Stimulated activated CD4-positive, alpha-beta T cell treated with anti-CD3 and anti-CD28 coated beads, Interleukin-2, amount 100 ng/mL, for 4 hours (primary cell): ENCODE measurements around the gene MAP3K5.

Experiments used
- DNase-seq: peaks from one replicate; pipeline ENCODE4 v3.0.0-alpha.2; 2020; ENCODE audit warnings: low read depth

MAP3K5 gene

DNA sequence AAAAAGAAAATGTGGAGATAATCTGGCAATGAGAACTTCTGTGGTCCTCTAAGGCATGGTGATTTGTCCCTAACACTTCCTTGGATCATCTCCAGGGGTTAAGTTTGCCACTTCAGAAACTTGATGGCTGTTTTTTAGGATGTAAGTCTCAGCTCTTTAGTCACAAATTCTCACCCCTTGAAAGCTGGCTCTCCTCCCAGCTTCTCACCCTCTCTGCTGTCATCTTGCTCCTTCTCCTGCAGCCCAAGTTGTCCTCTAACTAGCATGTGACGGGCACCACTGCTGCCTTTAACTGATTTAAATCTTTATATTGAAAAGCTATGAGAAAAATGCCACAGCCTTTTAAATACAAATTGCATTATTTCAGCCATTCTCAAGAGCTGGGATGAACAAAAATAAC lies 107.8 kb downstream of the MAP3K5 start:
- DNase-seq, result no peak

DNA sequence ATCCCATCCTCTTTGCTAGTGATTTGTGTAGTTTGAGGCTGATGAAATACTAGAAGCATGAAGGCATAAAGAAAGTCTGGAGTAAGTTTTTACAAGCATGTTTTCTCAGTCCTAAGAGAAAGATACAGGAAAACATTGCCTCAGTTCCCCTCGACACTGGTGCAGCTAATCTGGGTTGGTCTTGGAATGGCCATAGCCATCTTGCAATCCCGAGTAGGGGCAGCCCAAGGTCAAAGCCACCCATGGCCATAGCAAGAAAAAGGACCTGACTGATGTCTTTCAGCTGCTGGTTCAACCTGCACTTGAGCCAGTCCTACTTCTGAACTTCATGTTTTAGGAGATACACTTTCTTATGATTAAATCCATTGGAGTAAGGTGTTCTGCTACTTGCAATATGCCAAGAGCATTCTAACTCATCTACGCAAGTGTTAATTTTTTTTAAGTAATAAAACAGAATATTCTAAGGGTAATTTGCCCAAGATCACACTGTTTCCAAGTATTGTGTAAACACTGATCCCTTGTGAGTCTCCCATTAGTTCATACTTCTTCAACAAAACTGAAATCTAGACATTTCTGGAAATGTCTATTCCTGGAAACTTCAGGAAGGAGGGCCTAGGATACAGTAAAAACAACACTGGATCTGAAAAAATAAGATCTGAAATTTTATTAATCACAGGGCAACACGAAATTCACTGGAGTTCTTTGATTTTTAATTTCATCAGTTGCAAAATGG lies 108.9 kb downstream of the MAP3K5 start:
- DNase-seq, result no peak

DNA sequence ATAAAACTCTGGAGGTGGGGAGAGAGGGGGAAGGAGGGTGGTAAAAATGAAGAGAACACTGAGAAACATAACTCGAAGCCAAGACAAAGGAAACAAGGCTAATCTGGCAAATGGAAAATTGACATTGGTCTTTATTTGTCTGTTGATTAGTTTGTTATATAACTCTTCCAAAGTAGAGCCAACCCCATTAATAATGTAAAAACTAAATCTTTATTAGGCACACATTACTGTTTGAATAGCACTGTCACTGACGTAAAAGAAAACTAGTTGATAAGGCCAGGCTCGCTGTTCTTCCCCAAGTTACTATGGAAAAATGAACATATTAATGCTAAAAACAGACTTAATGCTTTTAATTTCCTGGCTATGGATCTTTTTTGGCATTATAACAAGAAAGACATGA lies 110.0 kb downstream of the MAP3K5 start:
- DNase-seq, result no peak

DNA sequence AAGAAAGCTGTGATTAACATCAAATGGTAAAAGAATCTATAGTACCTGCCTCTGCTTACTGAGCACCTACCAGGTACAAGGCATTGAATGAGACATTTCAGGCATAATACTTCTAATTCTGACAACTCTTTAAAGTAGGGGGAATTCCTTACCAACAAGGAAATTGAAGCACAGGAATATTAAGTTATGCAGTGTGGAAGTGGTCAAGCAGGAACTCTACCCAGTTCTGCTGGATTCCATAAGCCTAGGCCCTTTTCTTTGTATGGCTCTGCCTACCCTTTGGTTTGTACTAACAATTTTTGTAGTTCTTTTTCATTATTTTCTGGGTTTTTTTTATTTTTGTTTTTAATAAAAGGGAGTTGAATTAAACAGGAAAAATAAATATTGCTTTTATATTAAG lies 114.5 kb downstream of the MAP3K5 start:
- no peak for DNase-seq

DNA sequence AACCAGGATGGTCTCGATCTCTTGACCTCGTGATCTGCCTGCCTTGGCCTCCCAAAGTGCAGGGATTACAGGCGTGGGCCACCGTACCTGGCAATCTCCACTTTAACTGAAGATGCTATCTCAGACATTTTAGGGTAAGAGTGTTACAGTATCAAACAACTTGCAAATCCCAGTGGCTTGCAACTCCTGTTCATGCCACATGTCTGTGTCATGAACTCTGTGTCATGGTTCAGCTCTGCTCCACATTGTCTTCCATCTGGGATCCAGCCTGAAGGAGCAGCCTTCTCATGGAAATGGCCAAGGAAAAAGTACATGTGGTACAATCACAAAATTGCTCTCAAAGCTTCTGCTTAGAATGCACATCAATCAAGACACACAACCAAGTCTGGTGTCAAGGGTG lies 114.9 kb downstream of the MAP3K5 start:
- DNase-seq, result no peak

DNA sequence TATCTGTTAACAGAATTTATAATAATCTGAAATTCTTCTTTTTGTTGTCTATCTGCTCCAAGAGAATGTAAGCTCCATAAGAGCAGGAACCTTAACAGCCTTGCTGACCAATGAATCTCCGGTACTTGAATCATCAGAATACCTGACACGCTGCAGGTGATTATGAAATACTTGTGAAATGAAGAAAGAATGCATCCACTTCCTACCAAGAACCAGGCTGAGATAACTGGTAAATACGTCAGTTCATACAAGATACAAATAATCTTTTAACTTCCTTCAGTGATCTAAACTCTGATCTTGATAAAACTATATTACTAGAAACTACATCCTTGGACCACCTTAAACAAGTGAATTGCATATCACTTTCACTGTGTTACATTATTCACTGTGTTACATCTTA lies 116.2 kb downstream of the MAP3K5 start:
- no peak for DNase-seq

DNA sequence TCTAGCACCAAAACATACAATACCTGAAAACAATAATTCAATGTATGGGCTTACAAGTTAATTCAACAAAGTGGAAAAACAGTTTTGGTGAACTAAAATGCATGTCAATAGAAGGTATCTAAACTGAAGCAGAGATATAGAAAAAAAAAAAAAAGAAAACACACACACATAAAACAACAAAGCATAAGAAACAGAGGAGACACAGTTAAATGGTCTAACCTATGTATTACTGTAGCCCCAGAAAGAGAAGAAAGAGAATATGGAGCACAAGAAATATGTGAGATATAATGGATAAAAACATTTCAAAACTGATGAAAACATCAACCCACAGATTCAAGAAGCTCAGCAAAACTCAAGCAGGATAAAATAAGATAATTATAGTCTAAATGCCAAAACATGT lies 118.7 kb downstream of the MAP3K5 start:
- DNase-seq, result no peak

DNA sequence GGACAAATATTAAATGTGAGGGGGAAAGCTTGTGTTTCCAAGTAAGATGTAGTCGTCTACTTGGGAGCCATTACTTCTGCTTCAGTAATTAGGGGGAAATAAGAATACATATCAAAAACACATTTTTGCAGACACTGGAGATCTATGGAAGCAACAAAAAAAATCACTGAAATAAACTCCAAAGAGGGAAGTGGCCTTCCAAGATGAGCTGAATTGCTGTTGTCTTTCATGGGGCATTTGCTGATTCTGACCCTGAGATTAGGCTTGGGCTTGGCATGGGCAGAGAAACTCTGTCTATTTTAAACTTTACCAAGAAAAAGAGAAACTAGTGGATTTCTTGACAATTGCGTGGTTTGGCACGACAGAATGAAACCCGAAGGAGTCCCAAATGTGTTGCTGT lies 120.1 kb downstream of the MAP3K5 start:
- DNase-seq, result no peak

DNA sequence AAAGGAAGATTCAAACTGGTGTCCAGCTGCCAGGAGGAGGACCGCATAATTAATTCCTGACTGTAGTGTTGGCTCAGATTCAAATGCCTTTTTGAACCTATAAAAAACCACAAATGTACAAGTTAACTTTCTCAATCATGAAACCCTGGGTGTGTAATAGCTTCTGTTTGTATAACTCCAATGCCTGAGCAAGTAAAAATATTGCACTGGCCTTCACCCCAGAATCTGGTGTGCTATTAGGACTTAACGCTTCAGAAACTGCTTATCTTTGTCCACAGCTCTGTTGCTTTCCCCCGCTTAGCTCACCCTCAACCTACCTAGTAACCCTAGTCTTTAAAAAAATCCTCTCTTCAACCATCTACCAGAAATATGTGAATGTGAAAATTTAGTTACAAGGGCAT lies 123.0 kb downstream of the MAP3K5 start:
- no peak for DNase-seq

DNA sequence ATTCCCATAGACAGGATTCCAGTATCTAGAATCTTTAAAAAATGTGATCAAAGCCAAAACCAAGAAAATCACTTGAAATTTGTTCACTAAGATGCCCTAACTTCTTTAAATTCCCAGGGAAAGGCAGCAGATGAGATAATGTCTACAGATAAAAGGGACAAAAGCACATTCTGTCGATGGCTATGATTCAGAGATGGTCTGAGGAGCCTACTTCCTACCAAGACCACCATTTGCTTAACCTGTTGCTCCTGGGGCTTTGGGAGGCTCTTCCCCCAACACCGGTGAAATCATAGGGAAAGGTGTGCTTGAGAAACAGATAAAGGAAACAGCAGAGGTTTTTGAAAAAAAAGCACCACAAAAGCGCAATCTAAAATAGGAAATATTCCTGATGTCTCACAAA lies 123.7 kb downstream of the MAP3K5 start:
- DNase-seq, result no peak

DNA sequence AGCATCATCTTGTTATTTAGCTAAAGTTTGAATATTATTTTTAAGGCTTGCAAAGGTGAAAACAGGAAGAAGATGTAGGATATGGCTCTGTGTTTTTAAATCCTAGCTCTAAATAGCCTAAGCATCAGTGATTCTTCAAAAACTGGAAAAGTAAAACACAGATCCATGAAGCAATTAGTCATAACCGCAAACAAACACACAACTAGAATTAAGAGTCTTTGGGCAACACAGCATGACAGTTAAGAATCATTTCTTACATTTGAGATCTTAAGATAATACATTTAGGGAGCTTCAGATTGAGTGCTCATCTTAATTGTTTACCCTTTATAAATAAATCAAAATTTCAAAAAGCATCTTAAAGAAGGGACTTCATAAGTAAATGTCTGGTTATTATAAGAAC lies 126.2 kb downstream of the MAP3K5 start:
- DNase-seq, result no peak

DNA sequence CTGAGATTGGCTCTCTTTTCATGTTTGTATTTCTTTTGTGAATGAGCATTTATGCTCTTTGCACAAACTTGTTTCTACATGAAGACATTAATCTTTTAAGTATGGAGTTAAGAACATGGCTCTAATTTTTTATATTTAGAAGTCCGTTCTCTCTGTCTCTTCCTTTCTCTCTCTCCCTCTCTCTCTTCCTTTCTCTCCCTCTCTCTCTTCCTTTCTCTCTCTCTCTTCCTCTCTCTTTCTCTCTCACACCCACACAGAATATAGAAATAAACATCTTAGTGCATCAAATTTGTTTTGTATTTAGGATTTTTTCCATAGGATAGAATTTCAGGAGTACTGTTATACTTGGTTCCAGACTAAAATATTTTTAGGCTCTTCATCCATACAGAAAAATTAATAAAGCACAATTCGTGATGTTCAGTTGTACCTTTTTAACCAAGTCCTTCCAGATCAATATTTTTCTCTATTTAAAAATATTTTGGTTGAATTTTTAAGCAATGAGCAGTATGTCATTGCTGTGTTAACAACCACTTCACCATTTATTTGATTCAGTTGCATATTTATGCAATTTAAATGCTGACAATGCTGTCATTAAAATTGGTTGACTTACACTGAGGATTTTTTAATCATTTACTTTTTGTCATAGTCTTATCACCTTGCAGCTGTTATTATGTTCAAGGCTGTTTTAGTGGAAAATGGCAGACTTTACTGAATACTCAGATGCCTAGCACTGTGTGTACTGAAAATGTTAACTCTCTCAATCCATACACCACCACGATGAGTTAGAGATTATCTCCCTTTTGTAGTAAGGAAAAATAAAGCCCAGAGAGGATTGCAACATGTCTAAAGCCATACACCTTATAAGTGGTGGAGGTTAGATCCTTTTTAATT lies 129.7 kb downstream of the MAP3K5 start:
- DNase-seq, result no peak

DNA sequence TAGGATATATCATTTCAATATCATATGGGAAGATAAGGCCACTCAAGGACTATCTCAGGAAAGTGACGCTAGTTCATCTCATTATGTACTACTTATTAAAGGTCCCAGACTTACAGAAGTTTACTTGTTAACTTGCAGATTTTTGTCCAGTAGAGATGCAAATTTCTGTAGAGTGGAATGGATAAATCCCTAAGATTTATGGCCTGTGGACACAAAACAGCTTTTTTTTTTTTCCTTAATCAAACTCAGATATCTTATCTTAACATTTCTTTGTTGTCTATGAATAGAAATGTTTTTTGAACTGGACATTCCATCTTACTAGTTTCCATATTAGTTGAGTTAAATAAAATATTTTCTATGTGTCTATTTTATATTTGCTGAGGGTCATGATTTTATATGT lies 131.6 kb downstream of the MAP3K5 start:
- DNase-seq, result no peak

DNA sequence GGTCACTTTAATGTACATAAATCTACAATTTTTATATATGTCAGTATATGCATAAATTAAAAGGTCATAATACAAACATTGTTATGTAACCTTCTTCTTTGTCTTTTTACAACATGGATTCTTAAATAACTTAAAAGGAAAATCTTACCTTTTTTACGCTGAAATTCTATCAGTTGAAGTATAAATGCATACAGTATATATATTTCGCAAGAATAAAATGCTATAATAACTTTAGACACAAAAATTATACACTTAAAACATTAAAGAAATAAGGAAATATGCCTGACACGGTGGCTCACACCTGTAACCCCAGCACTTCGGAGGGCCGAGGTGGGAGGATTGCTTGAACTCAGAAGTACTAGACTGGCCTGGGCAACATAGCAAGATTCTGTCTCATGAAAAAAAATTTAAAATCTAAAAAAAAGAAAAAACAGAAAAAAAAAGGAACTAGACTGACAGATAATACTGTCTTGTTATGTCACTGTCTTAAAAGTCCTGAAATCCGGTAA lies 132.2 kb downstream of the MAP3K5 start:
- no peak for DNase-seq

DNA sequence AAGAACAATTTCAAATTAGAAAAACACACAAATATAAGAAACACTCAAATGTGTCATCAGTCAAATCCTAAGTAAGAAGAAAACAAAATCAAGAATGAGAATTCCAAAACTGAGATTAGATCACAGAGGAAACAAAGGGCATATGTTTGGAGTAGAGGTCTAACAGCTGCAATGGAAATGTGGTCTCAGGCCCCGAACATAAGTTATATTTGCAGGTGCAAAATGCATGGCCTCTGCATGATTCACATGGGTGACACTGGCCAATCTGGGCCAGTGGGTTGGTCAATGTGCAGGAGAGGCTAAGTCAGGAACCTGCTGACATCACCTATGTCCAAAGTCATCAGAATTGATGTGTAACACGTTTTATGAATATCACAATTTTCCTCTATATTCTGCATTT lies 133.6 kb downstream of the MAP3K5 start:
- no peak for DNase-seq

DNA sequence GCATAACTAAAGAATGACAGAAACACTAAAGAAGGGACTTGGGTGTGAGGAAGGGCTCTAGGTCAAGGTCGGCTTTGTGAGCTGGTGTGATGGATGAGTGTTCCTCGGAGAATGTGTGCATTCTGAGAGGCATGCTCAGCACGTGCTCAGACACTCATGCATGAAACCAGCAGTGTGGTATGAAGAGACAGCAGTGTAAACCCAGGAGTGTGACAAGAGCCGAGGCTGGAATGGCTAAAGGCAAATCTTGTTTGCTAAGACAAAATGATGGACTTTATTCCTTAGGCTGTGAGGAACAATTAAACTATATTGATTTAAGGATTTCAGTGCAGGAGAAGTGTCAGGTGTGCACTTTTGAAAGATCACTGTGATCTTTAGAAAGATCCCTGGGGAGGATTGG lies 134.6 kb downstream of the MAP3K5 start:
- DNase-seq, result no peak

DNA sequence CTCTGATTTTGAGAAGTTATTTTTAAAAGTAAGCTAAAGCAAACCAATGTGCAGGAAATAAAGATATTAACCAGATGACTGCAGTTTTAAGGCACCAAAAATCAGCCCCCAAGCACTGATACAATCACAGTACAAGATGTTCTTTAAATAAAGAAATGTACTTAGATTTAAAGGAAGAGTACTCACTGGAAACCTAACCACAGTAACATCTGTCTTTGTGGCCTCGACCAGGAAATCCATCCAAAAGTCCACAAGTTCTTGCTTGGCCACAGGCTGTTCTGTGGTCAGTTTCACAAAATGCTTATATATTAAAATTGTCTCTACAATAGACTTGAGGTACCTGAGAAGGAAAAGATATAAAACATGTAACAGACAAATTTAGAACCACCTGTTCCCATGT lies 136.2 kb downstream of the MAP3K5 start:
- no peak for DNase-seq

DNA sequence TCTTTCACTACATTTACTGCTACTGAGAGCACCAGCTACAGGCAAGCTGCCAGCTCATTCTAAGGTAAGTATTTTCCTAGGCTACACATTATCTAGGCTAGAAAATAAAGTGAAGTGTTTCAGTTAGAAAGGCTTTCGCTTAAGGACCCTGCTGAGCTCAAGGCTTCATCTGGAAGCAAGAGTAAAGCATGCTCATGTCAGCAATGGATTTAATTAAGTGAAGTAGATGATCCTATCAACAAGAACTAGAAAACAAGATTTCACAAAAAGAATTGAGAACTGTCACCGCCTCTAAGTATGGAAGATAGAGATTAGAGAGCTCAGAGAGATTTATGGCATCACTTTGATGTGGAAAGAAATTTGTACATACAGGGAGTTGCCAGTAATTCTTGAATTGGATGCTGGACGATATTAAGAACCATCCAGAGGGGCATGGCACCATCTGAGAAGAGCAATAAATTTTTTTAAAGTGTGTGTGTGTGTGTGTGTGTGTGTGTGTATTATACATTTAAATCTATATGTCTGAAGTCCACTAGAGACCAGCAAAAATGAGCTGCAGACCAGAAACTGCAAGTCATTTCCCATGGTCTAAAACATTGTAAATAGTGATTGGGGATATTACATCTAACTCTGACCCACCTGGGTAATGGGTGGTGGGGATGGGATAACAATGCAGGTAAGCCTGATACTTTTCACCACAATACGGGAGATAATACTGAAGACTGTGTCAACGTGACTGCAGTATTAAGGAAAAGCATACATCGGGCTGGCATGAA lies 136.8 kb downstream of the MAP3K5 start:
- no peak for DNase-seq

DNA sequence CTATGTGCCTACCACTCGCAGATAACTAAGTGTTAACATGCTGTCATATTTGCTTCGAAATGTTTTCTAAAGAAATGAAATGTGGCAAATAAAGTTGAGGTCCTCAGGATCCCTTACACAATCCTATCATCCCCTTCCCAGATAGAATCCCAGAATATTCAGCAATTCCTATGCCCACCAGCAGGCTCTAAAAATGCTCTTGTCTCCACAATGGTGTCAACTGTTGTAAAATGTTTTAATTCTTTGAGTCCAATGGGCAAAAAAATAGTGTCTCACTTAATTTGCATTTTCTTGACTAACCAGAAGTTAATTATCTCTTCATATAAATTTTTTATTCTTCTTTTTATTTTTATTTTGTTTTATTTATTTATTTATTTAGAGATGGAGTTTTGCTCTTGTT lies 138.2 kb downstream of the MAP3K5 start:
- DNase-seq, result no peak

DNA sequence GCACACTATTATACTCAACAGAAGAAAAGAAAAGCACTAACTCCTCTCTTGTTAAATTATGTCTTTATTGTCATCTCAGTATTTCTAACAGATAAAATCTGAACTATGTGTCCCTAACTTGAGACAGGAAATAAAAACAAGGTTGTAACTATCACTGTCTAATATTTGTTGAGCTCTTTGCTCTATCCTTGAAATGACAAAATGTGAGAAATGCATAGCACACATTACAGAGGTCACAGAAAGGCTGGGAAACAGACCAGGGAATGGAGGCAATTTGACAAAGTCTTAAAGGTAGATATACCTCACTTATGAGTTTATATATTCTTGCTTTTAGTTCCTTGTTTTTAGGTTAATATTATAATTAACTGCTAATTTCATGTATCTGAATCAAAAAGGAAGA lies 139.6 kb downstream of the MAP3K5 start:
- no peak for DNase-seq

DNA sequence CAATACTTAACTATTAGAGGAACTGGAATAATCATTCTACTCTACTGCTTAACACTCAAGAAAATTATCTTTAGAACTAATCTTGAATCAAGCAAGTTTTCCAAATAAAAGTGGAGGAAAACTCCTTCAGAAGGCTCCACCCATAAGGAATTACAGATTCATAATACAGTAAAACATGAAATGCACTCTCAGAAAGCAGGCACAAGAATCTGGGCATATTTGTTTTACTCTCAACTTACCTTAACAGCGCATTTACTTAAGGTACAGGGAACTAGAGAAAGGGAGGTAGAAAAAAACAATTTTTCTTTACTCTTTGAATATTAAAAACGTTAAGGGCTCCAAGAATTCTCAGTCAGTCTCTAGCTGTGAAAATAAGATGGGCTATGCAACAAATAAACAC lies 140.3 kb downstream of the MAP3K5 start:
- DNase-seq, result no peak

DNA sequence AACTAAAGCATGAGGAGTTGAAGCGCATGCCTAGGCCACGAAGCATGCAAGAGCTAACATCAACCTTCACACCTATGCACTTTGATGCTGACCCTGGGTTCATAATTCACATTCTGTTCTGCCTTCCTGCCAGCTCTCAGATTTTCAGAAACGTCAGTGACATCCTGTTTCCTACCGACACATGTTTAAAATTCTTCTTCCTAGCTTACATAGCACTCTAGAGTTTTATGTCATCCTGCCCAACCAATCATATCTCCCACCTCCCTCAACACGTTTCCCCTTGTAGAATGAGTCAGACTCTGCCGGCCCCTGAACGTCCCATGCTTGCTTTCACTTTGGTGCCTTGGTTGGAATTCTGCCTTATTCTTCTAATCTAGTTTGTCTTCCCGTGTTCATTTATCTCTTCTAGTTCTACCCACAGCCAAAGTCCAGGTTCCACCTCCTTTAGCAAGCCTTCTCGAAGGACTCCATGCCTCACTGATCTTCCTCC lies 144.9 kb downstream of the MAP3K5 start:
- peak; percentile 49 for DNase-seq
